ENCODE results near the gene LRRN4CL. TPM values are rescaled to one million over a fixed set of nuclear protein-coding genes. Genes with fewer than 3 reads are reported as not detected.

The LRRN4CL gene
- total and polyA plus RNA-seq, 2 of the 8 experiments (the other 6 are each of a cell fraction or from before 2014, with no cell fraction given) = 0.05 to 0.26 TPM

DNA sequence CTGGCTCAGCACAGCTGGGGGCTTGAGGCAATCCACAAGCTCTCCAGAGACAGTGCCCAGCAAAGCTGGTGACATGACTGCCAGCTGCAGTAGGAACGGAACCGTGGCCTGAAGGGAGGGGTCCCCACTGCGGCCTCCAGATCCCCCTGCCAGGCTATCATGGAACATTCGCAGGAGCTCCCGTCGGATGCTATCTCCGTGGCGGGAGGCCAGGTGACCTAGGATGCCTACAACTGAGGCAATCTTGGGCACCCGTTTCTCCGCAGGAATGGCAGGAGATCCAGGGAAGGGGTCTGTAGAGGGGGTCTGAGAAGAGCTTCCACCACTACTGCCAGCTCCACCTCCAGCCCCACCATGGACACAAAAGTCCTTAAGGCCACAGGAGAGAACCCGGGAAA is 40.4 kb downstream of the LRRN4CL start:
- Histone ChIP-seq H3K27ac (ENCODE audit: low read depth, low read length) (no peak overlapping the region), H2BK20ac (ENCODE audit: low read length) (no peak overlapping the region), H3K23ac (ENCODE audit: insufficient read length) (no peak overlapping the region), H3K4me2 (ENCODE audit: insufficient read depth in 1 of 2, low read depth in 2 of 2, low read length in 2 of 2) (no peak overlapping the region), H4K5ac (ENCODE audit: insufficient read length, low read depth, low read length) (no peak overlapping the region), H2BK5ac (ENCODE audit: low read depth, low read length) (no peak overlapping the region), H3K4me3 (ENCODE audit: extremely low read depth in 1 of 4, insufficient read depth in 2 of 4, low read depth in 3 of 4, low read length in 4 of 4) (no peak overlapping the region), H3K4ac (replicated peaks; ENCODE audit: insufficient read length, low read depth, low read length) (no peak overlapping the region), H3K36me3 (ENCODE audit: control insufficient read depth in 2 of 4, insufficient read depth in 4 of 4, low read length in 3 of 4) (peaks cover 0 to 22% (median 7%) of the 10 kb centered on the region in 4 experiments; a peak in 5 of 8 replicates), H3K14ac (ENCODE audit: insufficient read length) (no peak overlapping the region), H3K23me2 (ENCODE audit: low read depth, low read length) (peaks cover 8% of the 10 kb centered on the region), H2BK15ac (ENCODE audit: low read length) (no peak overlapping the region), H2BK12ac (ENCODE audit: low read depth, low read length) (no peak overlapping the region), H3K9me3 (ENCODE audit: insufficient read depth in 2 of 2, low read depth in 1 of 2, low read length in 1 of 2) (no peaks in the 10 kb centered on the region), H3K9ac (replicated peaks in 1 of 4; ENCODE audit: extremely low read depth in 1 of 4, low read depth in 3 of 4, low read length in 3 of 4) (no peak overlapping the region), H4K20me1 (replicated peaks in 1 of 2; ENCODE audit: control insufficient read depth in 1 of 2, insufficient read depth in 2 of 2, low read length in 2 of 2) (peaks cover 3 to 23% of the 10 kb centered on the region in 2 experiments), H4K91ac (replicated peaks; ENCODE audit: insufficient read length, low read length) (no peak overlapping the region), H3K4me1 (replicated peaks in 1 of 4; ENCODE audit: control insufficient read depth in 3 of 4, insufficient read depth in 4 of 4, low read length in 3 of 4) (no peaks in the 10 kb centered on the region; a peak in 2 of 7 replicates), H3K18ac (ENCODE audit: extremely low read depth, low read length) (no peak overlapping the region), H3K79me1 (ENCODE audit: low read depth, low read length) (peaks cover 10% of the 10 kb centered on the region), H4K8ac (ENCODE audit: extremely low read depth, insufficient read depth, low read length) (no peak overlapping the region), H3K79me2 (ENCODE audit: control insufficient read depth in 1 of 2, insufficient read depth in 2 of 2, low read length in 2 of 2) (peaks cover 15 to 45% of the 10 kb centered on the region in 2 experiments), H2AK5ac (ENCODE audit: low read depth, low read length) (no peak overlapping the region), H3K56ac (replicated peaks; ENCODE audit: insufficient read length, low read depth, low read length) (no peak overlapping the region), H2AFZ (ENCODE audit: low read length) (no peak overlapping the region), H2BK120ac (replicated peaks; ENCODE audit: low read depth, low read length) (no peak overlapping the region), H3K27me3 (replicated peaks in 1 of 4; ENCODE audit: control insufficient read depth in 3 of 4, extremely low read depth in 1 of 4, insufficient read depth in 3 of 4, low read length in 3 of 4) (no peaks in the 10 kb centered on the region)
- 93% methylated on average over 10 of the region's 11 CpGs; no CpG with 5 or more reads in 1 of the 2 experiments for WGBS, 2 experiments (ENCODE audit: extremely low coverage in 1 of 2, insufficient coverage in 1 of 2, insufficient read length in 1 of 2, insufficient replicate concordance in 2 of 2, low coverage in 1 of 2, low lambda C conversion rate in 2 of 2, missing lambda C conversion rate in 1 of 2)
- FAIRE-seq = no peak
- ChIA-PET POLR2A (ENCODE audit: partially characterized antibody) (interaction anchor here (0.6 to 50.4 kb wide), 11 partner anchors 8 to 850 kb away, joined by 3 to 2041 read pairs (median 4); partner anchors contain the start of genes B3GAT3, BSCL2, C11orf98 and CSKMT), CTCF (ENCODE audit: partially characterized antibody) (interaction anchor here (0.7 to 3.2 kb wide), 11 partner anchors 15 to 541 kb away, joined by 3 to 14 read pairs (median 4); partner anchors contain the start of gene LRRN4CL)
- DNase-seq (ENCODE audit: low read depth in 1 of 2, low spot score in 2 of 2) = no peak
- TF ChIP-seq RBBP5 (IDR thresholded peaks at IDR 0.05; ENCODE audit: borderline replicate concordance, low read depth, low read length) (no peak), RNF2 (IDR thresholded peaks at IDR 0.05; ENCODE audit: borderline replicate concordance, low read depth, low read length, missing control alignments, poor library complexity, severe bottlenecking) (no peak), MAFK (IDR thresholded peaks at IDR 0.05; ENCODE audit: low read depth, low read length) (no peak), BACH1 (IDR thresholded peaks at IDR 0.05; ENCODE audit: low read length) (no peak), GABPA (IDR thresholded peaks at IDR 0.05; ENCODE audit: borderline replicate concordance, insufficient read depth, low read length) (no peak), SAP30 (IDR thresholded peaks at IDR 0.05; ENCODE audit: insufficient read depth, insufficient replicate concordance, low read length) (no peak), POU5F1 (IDR thresholded peaks at IDR 0.05; ENCODE audit: low read depth, low read length) (no peak), CBX8 (IDR thresholded peaks at IDR 0.05; ENCODE audit: borderline replicate concordance, low read depth, low read length) (no peak), TAF1 (IDR thresholded peaks at IDR 0.05; ENCODE audit: low read depth, low read length) (no peak)
- TF ChIP-seq, protein P1, sequence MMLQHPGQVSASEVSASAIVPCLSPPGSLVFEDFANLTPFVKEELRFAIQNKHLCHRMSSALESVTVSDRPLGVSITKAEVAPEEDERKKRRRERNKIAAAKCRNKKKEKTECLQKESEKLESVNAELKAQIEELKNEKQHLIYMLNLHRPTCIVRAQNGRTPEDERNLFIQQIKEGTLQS (IDR thresholded peaks at IDR 0.05; ENCODE audit: insufficient read depth, low read depth, low read length) = no peak

Data from H1 (cell line).